OCI-LY7 (cell line): ENCODE measurements around the gene COPS4.

Experiments used
- CTCF ChIP-seq: fragments of 200-600 bp; sonication (generic); conservative IDR thresholded peaks from 2 replicates; pipeline ENCODE4 v1.5.1; 2014; ENCODE audit warnings: mild to moderate bottlenecking, antibody characterized with exemption, low read length, moderate library complexity, mixed read lengths
- EZH2phosphoT487 ChIP-seq: fragments of 200-600 bp; sonication (generic); IDR thresholded peaks from 2 replicates; pipeline ENCODE4 v1.6.1; 2018; ENCODE audit warnings: low read depth, borderline replicate concordance, mild to moderate bottlenecking, mixed run types, antibody characterized with exemption, low read length, moderate library complexity, mixed read lengths

- TF ChIP-seq EZH2phosphoT487: no peak
- no peak for TF ChIP-seq CTCF
Observed at GRCh38 chr4:82994834-82995233, 40.1 kb upstream of the COPS4 start.
